Measurements from ENCODE around the gene CDKAL1. TPM values are rescaled to one million over a fixed set of nuclear protein-coding genes. Genes with fewer than 3 reads are reported as not detected.
A peak's percentile ranks its signal among the peaks of the same experiment; 100 is the strongest.

Gene CDKAL1
- total and polyA plus RNA-seq, 2 of the 13 experiments (the other 11 are each of a cell fraction or from before 2014, with no cell fraction given): 9.5 to 27.7 TPM

GRCh38 chr6:20879526-20879925 is 345.3 kb downstream of the CDKAL1 start (continued):
- no peak for TF ChIP-seq EED (CRISPR knock-in tag; IDR thresholded peaks at IDR 0.05)
- no peak for TF ChIP-seq MEIS1 (CRISPR knock-in tag; IDR thresholded peaks at IDR 0.05; ENCODE audit: borderline replicate concordance)
- no peak for TF ChIP-seq CREB1 (IDR thresholded peaks at IDR 0.05)
- no peak for TF ChIP-seq CREB1 (CRISPR knock-in tag; IDR thresholded peaks at IDR 0.05)
- no peak for TF ChIP-seq HOXA7 (CRISPR knock-in tag; IDR thresholded peaks at IDR 0.05)
- TF ChIP-seq HDAC1 (CRISPR knock-in tag; IDR thresholded peaks at IDR 0.05): 0 out of 2 replicates have a peak, but pooled peaks have one; percentile 19
- TF ChIP-seq GPBP1L1 (CRISPR knock-in tag; IDR thresholded peaks at IDR 0.05): no peak
- no peak for TF ChIP-seq GTF2F1 (IDR thresholded peaks at IDR 0.05; ENCODE audit: low read length)
- 0 out of 2 replicates have a peak, but pooled peaks have one; percentile 40 for TF ChIP-seq GATAD2A (CRISPR knock-in tag; IDR thresholded peaks at IDR 0.05)
- TF ChIP-seq ZNF501 (CRISPR knock-in tag; IDR thresholded peaks at IDR 0.05): peak; percentile 19; the same call in 1 of the 2 replicates
- TF ChIP-seq ZNF776 (CRISPR knock-in tag; IDR thresholded peaks at IDR 0.05): no peak
- no peak for TF ChIP-seq ZMYM2 (CRISPR knock-in tag; IDR thresholded peaks at IDR 0.05)
- TF ChIP-seq ZNF589 (CRISPR knock-in tag; conservative IDR thresholded peaks at IDR 0.05): no peak
- no peak for TF ChIP-seq ZNF251 (CRISPR knock-in tag; IDR thresholded peaks at IDR 0.05)
- no peak for TF ChIP-seq KDM5A (IDR thresholded peaks at IDR 0.05; ENCODE audit: borderline replicate concordance, low read length)
- no peak for TF ChIP-seq ZNF503 (CRISPR knock-in tag; IDR thresholded peaks at IDR 0.05)
- no peak for TF ChIP-seq ZNF644 (CRISPR knock-in tag; IDR thresholded peaks at IDR 0.05; ENCODE audit: low read depth)
- no peak for TF ChIP-seq ZNF747 (CRISPR knock-in tag; IDR thresholded peaks at IDR 0.05; ENCODE audit: borderline replicate concordance)
